Right renal cortex interstitium (tissue), 3 donors: ENCODE measurements around the gene DLEC1. TPM values are rescaled to one million over a fixed set of nuclear protein-coding genes. Genes with fewer than 3 reads are reported as not detected.
"Not testable (repeated sequence)": the region's sequence is repeated elsewhere in the genome, so short reads cannot be mapped to it uniquely, and the experiment has no call there.

Experiments
- DNase-seq, 3 donors: peaks; one replicate each; pipeline ENCODE4 v3.0.0-alpha.2; 2013; ENCODE audit warnings: low read depth in 3 of 3, low spot score in 2 of 3
- polyA plus RNA-seq, 3 donors: library from polyadenylated mRNA; unstranded; fragments of 120-200 nt; gene quantifications; one replicate each; pipeline ENCODE4 v1.2.1, GENCODE V29; 2013; ENCODE audit not compliant: insufficient read length in 3 of 3

Gene DLEC1
- polyA plus RNA-seq, 3 donors, result 0.55 to 0.75 (median 0.69) TPM

DNA sequence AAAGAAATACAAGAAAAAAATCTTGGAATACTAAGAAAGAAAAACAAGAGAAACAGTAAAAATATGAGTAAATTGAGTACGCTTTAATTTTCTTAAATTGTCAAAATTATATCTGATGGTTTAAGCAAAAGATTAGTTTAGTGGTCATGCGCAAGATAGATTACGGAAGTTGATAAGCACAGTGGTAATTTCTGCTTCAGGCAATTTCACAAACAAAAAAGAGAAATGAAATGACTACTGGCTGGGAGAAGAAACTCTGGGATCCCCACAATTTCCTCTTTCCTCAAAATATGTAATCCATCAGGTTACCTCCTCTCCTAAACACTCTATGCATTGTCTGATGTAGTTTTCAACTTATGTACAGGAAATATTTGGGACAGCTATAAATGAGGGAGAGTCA, 108.4 kb downstream of the DLEC1 start:
- DNase-seq, result no peak

GRCh38 chr3:38148311-38148882, 109.4 kb downstream of the DLEC1 start:
- no peak for DNase-seq

- no peak for DNase-seq
These were observed 110.7 kb downstream of the DLEC1 start for GRCh38 chr3:38149708-38150107.

- DNase-seq, result no peak
These were observed 111.9 kb downstream of the DLEC1 start for GRCh38 chr3:38150780-38151528.

GRCh38 chr3:38151667-38152265, 112.8 kb downstream of the DLEC1 start:
- DNase-seq, result no peak

GRCh38 chr3:38152609-38153008, 113.6 kb downstream of the DLEC1 start:
- DNase-seq, result no peak

DNA sequence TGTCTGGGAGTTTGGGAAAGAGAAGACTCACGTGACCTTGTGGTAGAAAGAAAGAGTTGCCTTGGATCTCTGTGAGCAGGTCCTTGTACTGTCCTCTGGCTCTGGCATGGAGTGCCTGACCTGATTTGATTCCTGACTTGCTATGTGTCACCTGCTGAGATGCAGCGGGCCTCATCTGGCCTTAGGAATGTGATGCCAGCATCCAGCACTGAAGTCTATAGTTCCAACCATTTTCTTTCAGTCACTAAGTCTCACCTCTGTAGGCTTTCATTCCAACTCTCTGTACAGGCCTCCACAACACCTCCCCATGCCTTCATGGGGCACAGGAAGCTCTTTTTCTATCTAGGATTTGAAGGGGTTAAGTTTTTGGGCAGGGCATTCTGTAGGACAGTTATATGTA, 114.2 kb downstream of the DLEC1 start:
- no peak for DNase-seq

GRCh38 chr3:38154033-38154494, 115.1 kb downstream of the DLEC1 start:
- DNase-seq, result no peak

- DNase-seq, result no peak
These were observed 115.7 kb downstream of the DLEC1 start for GRCh38 chr3:38154625-38155255.

DNA sequence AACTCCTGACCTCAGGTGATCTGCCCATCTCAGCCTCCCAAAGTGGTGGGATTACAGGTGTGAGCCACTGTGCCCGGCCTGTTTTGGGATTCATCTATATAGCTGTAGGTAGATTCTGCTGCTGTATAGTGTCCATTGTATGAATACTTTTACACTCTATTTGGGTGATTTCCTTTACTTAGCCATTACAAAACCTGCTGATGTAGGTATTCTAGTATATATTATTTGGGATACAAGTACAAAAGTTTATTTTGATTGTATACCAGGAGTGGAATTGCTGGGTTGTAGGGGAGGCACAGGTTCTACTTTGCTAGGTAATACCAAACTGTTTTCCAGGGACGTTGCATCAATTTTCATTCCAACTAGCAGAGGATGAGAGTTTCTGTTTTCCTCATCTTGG, 116.8 kb downstream of the DLEC1 start:
- DNase-seq, result no peak

DNA sequence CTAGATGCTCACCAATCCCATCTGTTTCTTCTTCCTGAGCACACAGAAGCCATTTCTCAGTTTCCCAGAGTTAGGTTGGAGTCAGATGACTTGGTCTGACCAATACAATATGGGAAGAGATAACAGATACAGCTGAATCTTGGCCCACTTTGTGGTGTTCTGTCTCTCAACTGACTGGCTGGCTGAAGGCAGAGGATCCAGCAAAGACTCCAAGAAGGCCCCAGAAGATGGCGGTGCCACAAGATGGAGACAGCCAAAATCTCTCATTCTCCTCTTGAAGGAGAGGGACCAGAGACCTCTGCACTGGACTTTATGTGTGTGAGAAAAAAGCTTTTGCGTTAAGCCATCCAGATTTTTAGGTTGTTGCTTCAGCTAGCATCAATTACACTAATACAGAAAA, 118.1 kb downstream of the DLEC1 start:
- DNase-seq, result no peak

- no peak for DNase-seq
These were observed 118.6 kb downstream of the DLEC1 start for GRCh38 chr3:38157595-38157994.

DNA sequence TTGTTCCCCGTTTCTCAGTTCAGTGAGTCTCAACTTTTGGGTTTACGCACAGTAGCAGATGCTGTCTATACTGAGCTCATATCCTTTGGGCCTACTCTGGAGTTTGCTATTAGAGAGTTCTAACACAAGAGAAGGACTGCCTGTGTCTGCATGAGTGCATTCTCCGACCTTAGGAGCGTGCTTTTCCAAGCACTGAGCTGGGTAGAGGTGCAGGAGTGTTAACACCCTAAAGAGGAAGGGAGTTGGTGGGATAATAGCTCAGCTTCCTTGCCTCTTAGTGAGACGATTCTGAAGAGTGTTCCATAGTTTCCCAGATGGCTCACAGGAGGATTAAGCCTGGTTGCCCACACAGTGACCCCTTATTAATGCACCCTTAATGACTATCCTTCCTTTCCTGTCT, 119.5 kb downstream of the DLEC1 start:
- no peak for DNase-seq

DNA sequence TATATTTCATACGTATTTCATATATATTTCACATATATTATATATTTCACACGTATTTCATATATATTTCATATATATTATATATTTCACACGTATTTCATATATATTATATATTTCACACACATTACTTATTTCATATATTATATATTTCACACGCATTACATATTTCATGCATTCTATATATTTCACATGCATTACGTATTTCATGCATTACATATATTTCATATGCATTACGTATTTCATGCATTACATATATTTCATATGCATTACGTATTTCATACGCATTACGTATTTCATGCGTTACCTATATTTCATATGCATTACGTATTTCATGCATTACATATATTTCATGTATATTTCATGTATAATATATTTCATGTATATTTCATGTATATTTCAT, 121.7 kb downstream of the DLEC1 start:
- DNase-seq, result not testable (repeated sequence)

GRCh38 chr3:38163117-38163840, 124.3 kb downstream of the DLEC1 start:
- DNase-seq, result no peak

DNA sequence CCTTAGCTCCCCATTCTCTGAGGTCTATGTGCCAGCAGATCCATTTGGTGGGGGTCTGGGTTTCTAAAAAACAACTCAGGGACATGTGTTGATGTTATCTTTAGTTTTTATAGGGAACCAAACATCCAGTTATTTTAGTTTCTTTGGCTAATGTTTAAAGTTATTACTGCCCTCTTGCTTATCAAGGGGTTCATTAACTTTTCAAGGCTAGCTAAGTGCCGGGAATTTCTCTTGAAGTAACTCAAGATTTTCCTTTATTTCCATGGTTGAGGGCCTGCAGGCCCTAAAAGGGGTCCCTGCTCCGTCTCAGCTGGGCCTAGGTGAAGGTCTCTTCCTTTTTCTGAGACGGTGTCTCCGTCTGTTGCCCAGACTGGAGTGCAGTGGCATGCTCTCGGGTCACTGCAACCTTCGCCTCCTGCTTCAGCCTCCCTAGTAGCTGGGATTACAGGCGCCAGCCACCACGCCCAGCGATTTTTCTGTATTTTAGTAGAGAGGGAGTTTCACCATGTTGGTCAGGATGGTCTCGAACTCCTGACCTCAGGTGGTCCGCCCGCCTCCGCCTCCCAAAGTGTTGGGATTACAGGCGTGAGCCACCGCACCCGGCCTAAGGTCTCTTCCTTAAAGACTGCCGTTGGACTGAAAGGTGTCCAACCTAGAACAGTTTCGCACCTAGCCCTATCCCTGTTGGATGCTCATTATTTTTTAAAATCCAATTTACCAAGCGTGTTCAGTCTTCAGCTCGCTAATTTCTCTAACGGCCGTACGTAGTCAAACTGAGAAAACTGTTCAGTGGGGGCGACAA, 125.0 kb downstream of the DLEC1 start:
- no peak for DNase-seq

GRCh38 chr3:38164643-38164951, 125.6 kb downstream of the DLEC1 start:
- no peak for DNase-seq

DNA sequence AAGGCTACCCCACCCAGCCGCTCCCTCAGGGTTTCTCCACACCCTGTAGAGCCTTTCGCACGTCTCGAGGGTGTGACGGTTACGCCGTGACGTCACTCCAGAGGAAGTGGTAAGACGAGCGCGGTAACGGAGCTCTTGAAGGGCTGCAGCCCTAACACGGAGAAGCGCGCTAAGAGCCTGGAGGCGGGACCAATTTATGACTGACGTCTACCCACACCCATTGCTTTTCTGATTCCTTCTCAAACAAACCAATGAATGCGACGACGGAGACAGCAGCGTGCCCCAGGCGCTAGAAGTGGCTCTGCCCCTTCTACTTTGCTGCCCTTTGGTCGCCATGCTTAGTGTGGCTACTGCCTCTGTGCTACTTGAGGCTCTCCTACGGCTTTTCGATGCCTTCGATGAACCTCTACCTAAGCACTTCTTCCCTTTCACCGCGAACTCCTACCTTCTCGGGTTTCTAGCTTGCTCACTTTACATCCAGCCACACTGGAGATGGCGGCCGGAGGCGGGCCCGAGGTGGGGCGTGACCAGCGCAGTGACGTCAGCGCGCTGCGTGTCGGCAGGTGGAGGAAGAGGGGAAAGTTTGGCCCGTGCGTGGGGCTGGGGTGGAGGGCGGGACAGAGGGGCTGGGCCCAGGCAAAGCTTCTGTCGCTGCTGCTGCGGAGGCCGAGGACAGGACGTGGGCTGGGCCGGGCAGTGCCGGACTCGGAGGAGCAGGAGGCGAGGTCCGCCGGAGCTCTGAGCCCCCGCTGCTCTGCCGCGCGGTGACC, 126.1 kb downstream of the DLEC1 start, which contains the start of gene OXSR1:
Gene OXSR1, plus strand, starts transcription at position 586 of the 770 bp plus-strand sequence. CDS start 340 bp downstream, outside the sequence.
- DNase-seq, result peak; percentile 98 to 99 (median 99)

DNA sequence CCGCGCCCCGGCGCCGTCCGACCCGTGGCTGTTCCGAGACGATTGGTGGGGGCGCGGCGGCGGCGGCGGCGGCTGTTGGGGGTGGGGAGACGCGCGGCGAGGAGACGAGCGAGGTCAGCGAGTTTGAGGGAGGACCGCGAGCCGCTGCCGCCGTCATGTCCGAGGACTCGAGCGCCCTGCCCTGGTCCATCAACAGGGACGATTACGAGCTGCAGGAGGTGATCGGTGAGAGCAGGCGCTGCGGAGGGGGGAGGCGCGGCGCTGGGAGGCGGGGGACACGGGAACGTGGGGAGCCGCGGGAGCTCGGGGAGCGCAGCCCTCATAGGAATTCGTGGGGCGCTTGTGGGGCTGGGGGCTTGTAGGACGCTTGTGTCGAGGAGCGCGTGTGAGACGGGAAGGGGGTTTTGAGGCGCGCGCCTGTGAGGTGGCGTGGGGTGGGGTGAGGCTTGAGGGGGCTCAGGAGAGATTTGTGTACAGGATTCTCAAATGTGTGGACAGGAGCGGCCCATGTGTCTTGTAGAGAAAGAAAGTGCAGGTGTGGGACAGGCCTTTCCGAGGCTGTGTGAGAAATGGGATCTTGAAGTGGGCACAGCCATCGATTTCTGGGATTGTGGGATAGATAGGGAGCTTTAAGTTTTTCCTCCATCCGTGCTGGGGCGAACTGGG, 126.8 kb downstream of the DLEC1 start:
- peak in 1 of 3 donors; percentile 23 for DNase-seq
